Measurements from ENCODE around the gene GLE1. TPM values are rescaled to one million over a fixed set of nuclear protein-coding genes. Genes with fewer than 3 reads are reported as not detected.
"Not testable (repeated sequence)": the region's sequence is repeated elsewhere in the genome, so short reads cannot be mapped to it uniquely, and the experiment has no call there.

The GLE1 gene
- total RNA-seq, 1 donor from 2014 or later: 19.4 TPM

- no peak for DNase-seq
Observed at GRCh38 chr9:128497824-128498610, 6.5 kb upstream of the GLE1 start.

GRCh38 chr9:128498911-128499310 is 5.6 kb upstream of the GLE1 start:
- DNase-seq: no peak

GRCh38 chr9:128499920-128500319 is 4.6 kb upstream of the GLE1 start:
- DNase-seq: no peak

- not testable (repeated sequence) for DNase-seq
Observed at GRCh38 chr9:128503415-128503825, 1.1 kb upstream of the GLE1 start.

- DNase-seq: peak; percentile 46
Observed at GRCh38 chr9:128503870-128504269, 649 bp upstream of the GLE1 start.

- no peak for DNase-seq
Observed at GRCh38 chr9:128505414-128505765, 871 bp downstream of the GLE1 start.

- not testable (repeated sequence) for DNase-seq
Observed at GRCh38 chr9:128505906-128506305, 1.4 kb downstream of the GLE1 start.

- no peak for DNase-seq
Observed at GRCh38 chr9:128512820-128513219, 8.3 kb downstream of the GLE1 start.

- no peak for DNase-seq
Observed at GRCh38 chr9:128521956-128522355, 17.4 kb downstream of the GLE1 start.

GRCh38 chr9:128523199-128523925 is 18.8 kb downstream of the GLE1 start:
- peak; percentile 63 for DNase-seq

- DNase-seq: no peak
Observed at GRCh38 chr9:128526720-128527119, 22.2 kb downstream of the GLE1 start.

- DNase-seq: peak; percentile 89
Observed at GRCh38 chr9:128528445-128529160, 24.1 kb downstream of the GLE1 start.

- peak; percentile 32 for DNase-seq
Observed at GRCh38 chr9:128529191-128529590, 24.7 kb downstream of the GLE1 start.

GRCh38 chr9:128532581-128532980 is 28.1 kb downstream of the GLE1 start:
- no peak for DNase-seq

- no peak for DNase-seq
Observed at GRCh38 chr9:128540634-128541360, 36.3 kb downstream of the GLE1 start.

GRCh38 chr9:128546504-128546903 is 42.0 kb downstream of the GLE1 start:
- DNase-seq: no peak

GRCh38 chr9:128548876-128549275 is 44.4 kb downstream of the GLE1 start:
- DNase-seq: no peak

GRCh38 chr9:128550226-128550625 is 45.7 kb downstream of the GLE1 start:
- no peak for DNase-seq

- DNase-seq: peak; percentile 40
Observed at GRCh38 chr9:128550770-128551656, 46.5 kb downstream of the GLE1 start.

- peak; percentile 37 for DNase-seq
Observed at GRCh38 chr9:128551657-128552152, 47.2 kb downstream of the GLE1 start.

- peak; percentile 90 for DNase-seq
Observed at GRCh38 chr9:128552153-128552743, 47.7 kb downstream of the GLE1 start, which contains the start of gene SPTAN1. SPTAN1 (plus strand) TSS chr9:128552587; CDS start chr9:128566741, 14,154 bp downstream.
